DND-41 (cell line): ENCODE data around the gene RSBN1L.

Source experiments
- ATAC-seq: fragments of 200-7000 bp; cut with Tn5 transposase; 3 replicates; pipeline ENCODE4 v1.9.1; 2021; ENCODE audit warnings: low read depth; ENCODE audit not compliant: insufficient read depth
- DNase-seq: peaks from one replicate; pipeline ENCODE4 v3.0.0-alpha.2; 2020
- H2AFZ ChIP-seq: 2 replicates; pipeline ENCODE4 v1.6.0; 2012; ENCODE audit warnings: low read depth, low read length
- H3K27ac ChIP-seq: 2 replicates; pipeline ENCODE4 v1.5.1; 2012; ENCODE audit warnings: low read length, inconsistent platforms
- H3K27me3 ChIP-seq: fragments of 200-600 bp; sonication (generic); 2 replicates; pipeline ENCODE4 v1.6.0; 2012; ENCODE audit warnings: low read length, mild to moderate bottlenecking, inconsistent platforms; ENCODE audit not compliant: insufficient read depth, poor library complexity
- H3K36me3 ChIP-seq: 2 replicates; pipeline ENCODE4 v1.5.1; 2012; ENCODE audit warnings: low read length, inconsistent platforms; ENCODE audit not compliant: insufficient read depth
- H3K4me1 ChIP-seq: 2 replicates; pipeline ENCODE4 v1.5.1; 2012; ENCODE audit warnings: mild to moderate bottlenecking, low read length; ENCODE audit not compliant: insufficient read depth
- H3K4me2 ChIP-seq: 2 replicates; pipeline ENCODE4 v1.6.0; 2012; ENCODE audit warnings: mild to moderate bottlenecking, moderate library complexity, low read length, inconsistent platforms; ENCODE audit not compliant: insufficient read depth
- H3K4me3 ChIP-seq, 2 experiments: fragments of 200-600 bp in 1 of 2; shearing (Covaris generic) in 1 of 2; 2 replicates each; pipeline ENCODE4 v1.5.1; 2012 to 2016; ENCODE audit warnings: inconsistent platforms in 2 of 2, low read length in 2 of 2, mild to moderate bottlenecking in 2 of 2, low read depth in 1 of 2, moderate library complexity in 1 of 2
- H3K79me2 ChIP-seq: 2 replicates; pipeline ENCODE4 v1.6.0; 2012; ENCODE audit warnings: low read length, inconsistent platforms; ENCODE audit not compliant: insufficient read depth
- H3K9ac ChIP-seq: 2 replicates; pipeline ENCODE4 v1.6.0; 2012; ENCODE audit warnings: low read depth, mild to moderate bottlenecking, inconsistent platforms, low read length, moderate library complexity
- H3K9me3 ChIP-seq: 2 replicates; pipeline ENCODE4 v1.5.1; 2012; ENCODE audit warnings: low read length, moderate library complexity, mild to moderate bottlenecking, inconsistent platforms; ENCODE audit not compliant: insufficient read depth, severe bottlenecking
- H4K20me1 ChIP-seq: 2 replicates; pipeline ENCODE4 v1.6.0; 2012; ENCODE audit warnings: low read length; ENCODE audit not compliant: insufficient read depth
- CTCF ChIP-seq: IDR thresholded peaks from 2 replicates; pipeline ENCODE4 v1.5.1; 2012; ENCODE audit warnings: borderline replicate concordance, low read length, moderate library complexity, mild to moderate bottlenecking; ENCODE audit not compliant: poor library complexity, severe bottlenecking; ENCODE audit errors: extremely low read depth
- EZH2 ChIP-seq: IDR thresholded peaks from 3 replicates; pipeline ENCODE4 v1.6.1; 2012; ENCODE audit warnings: borderline replicate concordance, low read depth, mild to moderate bottlenecking, moderate library complexity, low read length, inconsistent platforms; ENCODE audit not compliant: severe bottlenecking

Gene RSBN1L

GRCh38 chr7:77655836-77656455, 40.3 kb upstream of the RSBN1L start:
- Histone ChIP-seq H3K4me2 (no peak overlapping the region), H3K4me3 (no peak overlapping the region), H3K27me3 (no peaks in the 10 kb centered on the region), H3K27ac (no peak overlapping the region), H3K9ac (no peak overlapping the region), H3K4me1 (no peaks in the 10 kb centered on the region), H3K79me2 (no peaks in the 10 kb centered on the region), H2AFZ (no peak overlapping the region), H3K9me3 (no peaks in the 10 kb centered on the region), H4K20me1 (no peaks in the 10 kb centered on the region), H3K36me3 (no peaks in the 10 kb centered on the region)
- no peak for ATAC-seq
- no peak for DNase-seq
- TF ChIP-seq EZH2: no peak
- TF ChIP-seq CTCF: no peak

DNA sequence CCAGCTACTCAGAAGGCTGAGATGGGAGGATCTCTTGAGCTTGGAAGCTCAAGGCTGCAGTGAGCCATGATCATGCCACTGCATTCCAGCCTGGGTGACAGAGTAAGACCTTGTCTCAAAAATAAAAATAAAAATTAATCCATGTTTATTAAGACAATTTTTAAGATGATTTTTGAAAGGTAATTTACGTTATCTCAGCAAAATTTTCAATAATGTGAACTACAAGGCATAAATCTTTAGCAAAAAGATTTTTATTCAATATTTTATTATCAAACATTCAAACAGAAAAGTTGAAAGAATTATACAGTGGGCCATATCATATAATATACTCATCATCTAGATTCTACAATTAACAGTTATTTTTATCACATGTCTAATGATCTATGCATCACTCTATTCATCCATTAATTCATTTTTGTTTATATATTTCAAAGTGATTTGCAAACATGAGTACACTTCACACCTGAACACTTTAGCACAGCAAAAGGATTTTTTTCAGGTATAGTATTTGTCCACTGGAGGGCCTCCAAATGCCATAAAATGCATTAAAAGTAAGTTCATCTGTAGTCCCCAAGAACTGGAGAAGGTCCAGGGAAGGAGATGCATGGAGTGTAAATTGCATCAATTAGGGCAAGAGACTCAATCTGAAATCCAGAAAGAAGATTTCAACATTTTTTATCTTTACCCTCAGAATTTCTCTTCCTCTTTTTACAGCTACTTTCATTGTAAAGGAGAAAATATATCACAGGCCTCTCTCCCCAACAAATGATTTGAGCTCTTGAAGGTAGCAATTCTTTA, 38.6 kb upstream of the RSBN1L start:
- H3K79me2 ChIP-seq: no peaks in the 10 kb centered on the region
- H4K20me1 ChIP-seq: no peaks in the 10 kb centered on the region
- no peaks in the 10 kb centered on the region for H3K27me3 ChIP-seq
- TF ChIP-seq CTCF (peak; percentile 77), EZH2 (no peak)
- H3K9me3 ChIP-seq: no peaks in the 10 kb centered on the region
- no peak overlapping the region for H3K27ac ChIP-seq
- no peak for DNase-seq
- H3K4me3 ChIP-seq: no peak overlapping the region
- H3K4me1 ChIP-seq: no peaks in the 10 kb centered on the region
- H3K36me3 ChIP-seq: no peaks in the 10 kb centered on the region
- peak; percentile 77 for ATAC-seq
- no peak overlapping the region for H3K4me2 ChIP-seq
- no peak overlapping the region for H2AFZ ChIP-seq
- no peak overlapping the region for H3K9ac ChIP-seq

- TF ChIP-seq CTCF (no peak), EZH2 (no peak)
- no peaks in the 10 kb centered on the region for H3K36me3 ChIP-seq
- no peak overlapping the region for H2AFZ ChIP-seq
- ATAC-seq (no peak), DNase-seq (no peak)
- no peak overlapping the region for H3K27ac ChIP-seq
- H3K4me2 ChIP-seq: no peak overlapping the region
- H3K4me3 ChIP-seq: no peak overlapping the region
- H3K27me3 ChIP-seq: no peaks in the 10 kb centered on the region
- H4K20me1 ChIP-seq: no peaks in the 10 kb centered on the region
- H3K9me3 ChIP-seq: no peaks in the 10 kb centered on the region
- H3K4me1 ChIP-seq: no peaks in the 10 kb centered on the region
- H3K79me2 ChIP-seq: no peaks in the 10 kb centered on the region
- H3K9ac ChIP-seq: no peak overlapping the region
Measured at GRCh38 chr7:77658928-77659327, 37.3 kb upstream of the RSBN1L start.
